ENCODE data around the gene COPZ1. TPM values are rescaled to one million over a fixed set of nuclear protein-coding genes. Genes with fewer than 3 reads are reported as not detected.
"Not testable (repeated sequence)": the region's sequence is repeated elsewhere in the genome, so short reads cannot be mapped to it uniquely, and the experiment has no call there.

COPZ1 gene
- polyA plus RNA-seq, 2 donors, result 48.8 to 85.0 TPM

- no peak overlapping the region for H3K27ac ChIP-seq (ENCODE audit: low read depth in 2 of 2, low read length in 1 of 2)
Observed at GRCh38 chr12:54303640-54304039, 21.3 kb upstream of the COPZ1 start.

DNA sequence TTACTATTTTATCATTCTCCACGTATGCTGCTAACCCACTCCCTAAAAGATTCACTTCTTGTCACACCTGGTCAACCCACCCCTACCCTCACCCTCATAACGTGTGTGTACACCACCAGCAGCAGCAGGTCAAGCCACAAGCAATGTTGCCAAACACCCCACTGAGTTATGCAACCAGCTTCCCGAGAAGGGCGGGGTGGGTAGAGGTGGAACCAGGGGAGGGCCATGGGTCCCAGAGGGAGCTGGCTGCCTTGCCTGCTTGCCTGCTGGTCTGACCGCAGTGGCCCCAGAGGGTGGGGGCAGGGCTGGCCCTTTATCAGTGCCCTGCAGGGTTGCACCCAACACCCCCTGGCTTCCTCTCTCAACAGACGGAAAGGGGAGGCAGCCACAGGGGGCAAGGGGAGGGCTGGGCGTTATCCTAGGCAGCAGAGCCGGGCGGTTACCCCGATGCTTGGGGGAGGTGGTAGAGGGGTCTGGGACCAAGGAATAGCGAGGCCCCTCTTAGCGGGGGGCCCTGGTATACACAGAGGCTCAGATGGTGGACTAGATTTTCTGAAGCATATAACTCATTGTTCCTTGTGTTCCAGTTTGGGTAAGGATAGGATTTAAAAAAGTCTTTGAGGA, 20.6 kb upstream of the COPZ1 start:
- WGBS, 2 donors, result 17% methylated on average over 12 of the region's 12 CpGs
- Histone ChIP-seq H3K27me3 (ENCODE audit: control insufficient read depth in 1 of 2, insufficient read depth in 2 of 2, low read length in 2 of 2) (no peaks in the 10 kb centered on the region), H3K36me3 (ENCODE audit: control insufficient read depth in 2 of 2, insufficient read depth in 2 of 2, low read length in 1 of 2) (no peaks in the 10 kb centered on the region), H3K9me3 (ENCODE audit: control insufficient read depth in 2 of 2, insufficient read depth in 1 of 2, low read depth in 1 of 2, low read length in 1 of 2) (no peaks in the 10 kb centered on the region), H3K27ac (ENCODE audit: low read depth in 2 of 2, low read length in 1 of 2) (no peak overlapping the region), H3K4me3 (ENCODE audit: low read depth in 1 of 2, low read length in 2 of 2) (no peak overlapping the region), H3K4me1 (ENCODE audit: control insufficient read depth in 2 of 2, insufficient read depth in 2 of 2, low read length in 1 of 2) (peaks cover 5 to 10% of the 10 kb centered on the region in 2 donors)

More at GRCh38 chr12:54303640-54304039, 21.3 kb upstream of the COPZ1 start:
- H3K27me3 ChIP-seq (ENCODE audit: control insufficient read depth in 1 of 2, insufficient read depth in 2 of 2, low read length in 2 of 2), result no peaks in the 10 kb centered on the region
- no peak overlapping the region for H3K4me3 ChIP-seq (ENCODE audit: low read depth in 1 of 2, low read length in 2 of 2)
- H3K36me3 ChIP-seq (ENCODE audit: control insufficient read depth in 2 of 2, insufficient read depth in 2 of 2, low read length in 1 of 2), result no peaks in the 10 kb centered on the region
- peaks cover 5 to 10% of the 10 kb centered on the region in 2 donors for H3K4me1 ChIP-seq (ENCODE audit: control insufficient read depth in 2 of 2, insufficient read depth in 2 of 2, low read length in 1 of 2)
- no peaks in the 10 kb centered on the region for H3K9me3 ChIP-seq (ENCODE audit: control insufficient read depth in 2 of 2, insufficient read depth in 1 of 2, low read depth in 1 of 2, low read length in 1 of 2)

GRCh38 chr12:54306925-54307741, 17.8 kb upstream of the COPZ1 start:
- Histone ChIP-seq H3K27ac (ENCODE audit: low read depth in 2 of 2, low read length in 1 of 2) (no peak overlapping the region), H3K9me3 (ENCODE audit: control insufficient read depth in 2 of 2, insufficient read depth in 1 of 2, low read depth in 1 of 2, low read length in 1 of 2) (no peaks in the 10 kb centered on the region)
- 43 to 45% methylated on average over 8 of the region's 8 CpGs for WGBS, 2 donors

DNA sequence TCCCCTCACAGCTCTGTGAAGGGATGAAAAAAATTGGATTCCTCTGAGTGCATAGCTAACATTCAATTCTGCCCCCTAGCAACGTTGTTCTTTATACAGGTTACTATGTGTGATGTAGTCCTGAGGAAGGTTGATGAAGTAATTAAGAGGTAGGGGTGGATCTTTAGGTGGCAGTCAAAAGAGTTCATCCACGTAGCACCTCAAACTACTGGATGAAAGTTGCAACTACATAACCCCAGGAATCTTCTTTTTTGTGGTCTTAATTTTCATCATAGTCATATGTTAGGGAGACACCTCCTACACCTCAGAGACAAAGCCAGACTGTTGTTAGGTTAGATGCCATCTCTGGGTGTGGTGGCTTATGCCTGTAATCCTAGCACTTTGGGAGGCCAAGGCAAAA, 13.9 kb upstream of the COPZ1 start:
- H3K27me3 ChIP-seq (ENCODE audit: control insufficient read depth in 1 of 2, insufficient read depth in 2 of 2, low read length in 2 of 2), result no peaks in the 10 kb centered on the region
- H3K36me3 ChIP-seq (ENCODE audit: control insufficient read depth in 2 of 2, insufficient read depth in 2 of 2, low read length in 1 of 2), result no peaks in the 10 kb centered on the region
- peaks cover 0 to 3% of the 10 kb centered on the region in 2 donors for H3K4me1 ChIP-seq (ENCODE audit: control insufficient read depth in 2 of 2, insufficient read depth in 2 of 2, low read length in 1 of 2)
- no peak overlapping the region for H3K27ac ChIP-seq (ENCODE audit: low read depth in 2 of 2, low read length in 1 of 2)
- H3K4me3 ChIP-seq (ENCODE audit: low read depth in 1 of 2, low read length in 2 of 2), result no peak overlapping the region
- no peaks in the 10 kb centered on the region for H3K9me3 ChIP-seq (ENCODE audit: control insufficient read depth in 2 of 2, insufficient read depth in 1 of 2, low read depth in 1 of 2, low read length in 1 of 2)
- WGBS, 2 donors, result 56 to 64% methylated on average over 2 of the region's 2 CpGs

More at GRCh38 chr12:54306925-54307741, 17.8 kb upstream of the COPZ1 start:
- Histone ChIP-seq H3K27me3 (ENCODE audit: control insufficient read depth in 1 of 2, insufficient read depth in 2 of 2, low read length in 2 of 2) (no peaks in the 10 kb centered on the region), H3K4me1 (ENCODE audit: control insufficient read depth in 2 of 2, insufficient read depth in 2 of 2, low read length in 1 of 2) (peaks cover 5 to 6% of the 10 kb centered on the region in 2 donors), H3K4me3 (ENCODE audit: low read depth in 1 of 2, low read length in 2 of 2) (no peak overlapping the region), H3K36me3 (ENCODE audit: control insufficient read depth in 2 of 2, insufficient read depth in 2 of 2, low read length in 1 of 2) (no peaks in the 10 kb centered on the region)

DNA sequence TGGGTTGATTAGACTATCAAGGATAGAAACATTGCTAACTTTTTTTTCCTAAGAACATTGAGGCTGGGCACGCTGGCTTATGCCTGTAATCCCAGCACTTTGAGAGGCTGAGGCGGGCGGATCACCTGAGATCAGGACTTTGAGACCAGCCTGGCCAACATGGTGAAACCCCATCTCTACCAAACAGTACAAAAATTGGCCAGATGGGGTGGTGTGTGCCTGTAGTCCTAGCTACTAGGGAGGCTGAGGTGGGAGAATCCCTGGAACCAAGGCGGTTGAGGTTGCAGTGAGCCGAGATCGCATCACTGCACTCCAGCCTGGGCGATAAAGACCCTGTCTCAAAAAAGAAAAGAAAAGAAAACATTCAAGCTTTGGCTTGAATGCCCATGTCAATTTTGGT, 12.6 kb upstream of the COPZ1 start:
- H3K9me3 ChIP-seq (ENCODE audit: control insufficient read depth in 2 of 2, insufficient read depth in 1 of 2, low read depth in 1 of 2, low read length in 1 of 2); H3K27ac ChIP-seq (ENCODE audit: low read depth in 2 of 2, low read length in 1 of 2); H3K4me3 ChIP-seq (ENCODE audit: low read depth in 1 of 2, low read length in 2 of 2); H3K4me1 ChIP-seq (ENCODE audit: control insufficient read depth in 2 of 2, insufficient read depth in 2 of 2, low read length in 1 of 2); H3K36me3 ChIP-seq (ENCODE audit: control insufficient read depth in 2 of 2, insufficient read depth in 2 of 2, low read length in 1 of 2); H3K27me3 ChIP-seq (ENCODE audit: control insufficient read depth in 1 of 2, insufficient read depth in 2 of 2, low read length in 2 of 2): not testable (repeated sequence)
- WGBS, 2 donors, result 80 to 94% methylated on average over 7 of the region's 7 CpGs

DNA sequence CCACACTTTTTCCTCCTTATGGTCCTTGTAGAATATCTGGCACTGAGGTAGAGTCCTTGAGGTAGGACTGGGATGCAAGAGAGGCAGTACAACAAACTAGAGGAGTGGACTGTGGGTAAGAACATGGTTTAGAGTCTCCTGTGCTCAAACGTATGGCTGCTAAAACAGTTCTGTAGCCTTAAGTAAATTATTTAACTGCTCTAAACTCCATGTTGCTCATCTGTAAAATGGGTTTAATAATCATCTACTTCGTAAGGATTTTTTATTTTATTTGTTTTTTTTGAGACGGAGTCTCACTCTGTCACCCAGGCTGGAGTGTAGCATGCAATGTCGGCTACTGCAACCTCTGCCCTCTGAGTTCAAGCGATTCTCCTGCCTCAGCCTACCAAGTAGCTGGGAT, 3.6 kb upstream of the COPZ1 start:
- Histone ChIP-seq H3K4me3 (ENCODE audit: low read depth in 1 of 2, low read length in 2 of 2) (no peak overlapping the region), H3K36me3 (ENCODE audit: control insufficient read depth in 2 of 2, insufficient read depth in 2 of 2, low read length in 1 of 2) (no peaks in the 10 kb centered on the region), H3K27me3 (ENCODE audit: control insufficient read depth in 1 of 2, insufficient read depth in 2 of 2, low read length in 2 of 2) (no peaks in the 10 kb centered on the region), H3K9me3 (ENCODE audit: control insufficient read depth in 2 of 2, insufficient read depth in 1 of 2, low read depth in 1 of 2, low read length in 1 of 2) (no peaks in the 10 kb centered on the region), H3K4me1 (ENCODE audit: control insufficient read depth in 2 of 2, insufficient read depth in 2 of 2, low read length in 1 of 2) (no peaks in the 10 kb centered on the region), H3K27ac (ENCODE audit: low read depth in 2 of 2, low read length in 1 of 2) (no peak overlapping the region)
- 91 to 92% methylated on average over 5 of the region's 5 CpGs for WGBS, 2 donors

- Histone ChIP-seq H3K27ac (ENCODE audit: low read depth in 2 of 2, low read length in 1 of 2) (peak overlapping the region; percentile 85 to 96), H3K4me3 (ENCODE audit: low read depth in 1 of 2, low read length in 2 of 2) (peak overlapping the region; percentile 78 to 91)
- not testable (repeated sequence) for H3K36me3 ChIP-seq (ENCODE audit: control insufficient read depth in 2 of 2, insufficient read depth in 2 of 2, low read length in 1 of 2); H3K27me3 ChIP-seq (ENCODE audit: control insufficient read depth in 1 of 2, insufficient read depth in 2 of 2, low read length in 2 of 2); H3K9me3 ChIP-seq (ENCODE audit: control insufficient read depth in 2 of 2, insufficient read depth in 1 of 2, low read depth in 1 of 2, low read length in 1 of 2); H3K4me1 ChIP-seq (ENCODE audit: control insufficient read depth in 2 of 2, insufficient read depth in 2 of 2, low read length in 1 of 2)
- 44 to 48% methylated on average over 22 of the region's 22 CpGs for WGBS, 2 donors
Observed at GRCh38 chr12:54325442-54326109, 645 bp downstream of the COPZ1 start.

- H3K27me3 ChIP-seq (ENCODE audit: control insufficient read depth in 1 of 2, insufficient read depth in 2 of 2, low read length in 2 of 2), result no peaks in the 10 kb centered on the region
- H3K27ac ChIP-seq (ENCODE audit: low read depth in 2 of 2, low read length in 1 of 2), result no peak overlapping the region
- H3K4me1 ChIP-seq (ENCODE audit: control insufficient read depth in 2 of 2, insufficient read depth in 2 of 2, low read length in 1 of 2), result no peaks in the 10 kb centered on the region
- H3K4me3 ChIP-seq (ENCODE audit: low read depth in 1 of 2, low read length in 2 of 2), result no peak overlapping the region
- WGBS, 2 donors, result 70 to 77% methylated on average over 6 of the region's 6 CpGs
- peaks cover 0 to 2% of the 10 kb centered on the region in 2 donors for H3K36me3 ChIP-seq (ENCODE audit: control insufficient read depth in 2 of 2, insufficient read depth in 2 of 2, low read length in 1 of 2)
- H3K9me3 ChIP-seq (ENCODE audit: control insufficient read depth in 2 of 2, insufficient read depth in 1 of 2, low read depth in 1 of 2, low read length in 1 of 2), result no peaks in the 10 kb centered on the region
Observed at GRCh38 chr12:54328595-54329337, 3.8 kb downstream of the COPZ1 start.

DNA sequence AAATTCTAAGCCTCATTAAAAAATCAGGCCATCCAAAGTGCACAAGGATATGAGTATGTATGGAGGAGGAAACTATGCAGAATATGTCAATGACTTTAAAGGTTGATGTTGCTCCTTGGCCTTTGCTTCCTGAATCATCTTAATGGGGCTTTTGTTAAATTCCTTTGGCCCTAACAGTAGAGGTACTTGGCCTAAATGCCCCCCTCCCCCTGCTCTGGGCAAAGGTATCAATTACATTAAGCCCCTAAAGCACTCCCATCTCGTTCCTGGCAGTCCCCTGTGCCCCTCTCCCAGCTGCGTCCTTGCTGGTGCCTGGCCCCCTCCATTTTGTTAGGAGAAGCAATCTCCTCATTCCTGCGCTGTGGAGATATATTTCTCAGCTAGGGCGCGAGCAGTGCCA, 4.8 kb downstream of the COPZ1 start:
- WGBS, 2 donors, result 69 to 80% methylated on average over 5 of the region's 5 CpGs
- H3K27ac ChIP-seq (ENCODE audit: low read depth in 2 of 2, low read length in 1 of 2), result peak overlapping the region in 1 of 2 donors; percentile 6

More for the DNA sequence above, 4.8 kb downstream of the COPZ1 start:
- no peaks in the 10 kb centered on the region for H3K4me1 ChIP-seq (ENCODE audit: control insufficient read depth in 2 of 2, insufficient read depth in 2 of 2, low read length in 1 of 2)
- no peaks in the 10 kb centered on the region for H3K9me3 ChIP-seq (ENCODE audit: control insufficient read depth in 2 of 2, insufficient read depth in 1 of 2, low read depth in 1 of 2, low read length in 1 of 2)
- no peak overlapping the region for H3K4me3 ChIP-seq (ENCODE audit: low read depth in 1 of 2, low read length in 2 of 2)
- peaks cover 0 to 2% of the 10 kb centered on the region in 2 donors for H3K36me3 ChIP-seq (ENCODE audit: control insufficient read depth in 2 of 2, insufficient read depth in 2 of 2, low read length in 1 of 2)
- H3K27me3 ChIP-seq (ENCODE audit: control insufficient read depth in 1 of 2, insufficient read depth in 2 of 2, low read length in 2 of 2), result no peaks in the 10 kb centered on the region

All from esophagus (tissue), 2 donors.